Natural killer cell (primary cell): ENCODE results near the gene FUCA2. TPM values are rescaled to one million over a fixed set of nuclear protein-coding genes. Genes with fewer than 3 reads are reported as not detected.

Experiments used
- ATAC-seq, 3 donors: fragments of 150-1000 bp in 2 of 3; fragments of 200-7000 bp in 1 of 3; cut with Tn5 transposase; 1 replicate in 1 of 3; 2 replicates in 2 of 3; pipeline ENCODE4 v1.10.0; 2021; ENCODE audit warnings: mild to moderate bottlenecking in 2 of 3, moderate library complexity in 2 of 3
- DNase-seq, 2 donors: peaks; one replicate each; pipeline versions ENCODE4 v3.0.0 to v3.0.0-alpha.2; 2013 to 2021; ENCODE audit warnings: mixed read lengths in 1 of 2
- H3K27ac ChIP-seq: one replicate; pipeline ENCODE4 v1.5.1; 2013; ENCODE audit warnings: mild to moderate bottlenecking, low read length
- H3K27me3 ChIP-seq: one replicate; pipeline ENCODE4 v1.6.1; 2013; ENCODE audit warnings: low read length; ENCODE audit not compliant: control insufficient read depth, insufficient read depth
- H3K36me3 ChIP-seq: one replicate; pipeline ENCODE4 v1.6.1; 2013; ENCODE audit warnings: low read length; ENCODE audit not compliant: control insufficient read depth, insufficient read depth
- H3K4me1 ChIP-seq: one replicate; pipeline ENCODE4 v1.6.1; 2013; ENCODE audit warnings: low read length; ENCODE audit not compliant: control insufficient read depth, insufficient read depth
- H3K4me3 ChIP-seq: one replicate; pipeline ENCODE4 v1.5.1; 2013; ENCODE audit warnings: low read length
- H3K9me3 ChIP-seq: one replicate; pipeline ENCODE4 v1.6.1; 2013; ENCODE audit warnings: low read length; ENCODE audit not compliant: control insufficient read depth, insufficient read depth
- H3K27ac Mint-ChIP-seq, 2 donors: one replicate each; pipeline ENCODE4 v1.8.0; 2022; ENCODE audit warnings: mild to moderate bottlenecking in 2 of 2, mixed read lengths in 2 of 2, moderate library complexity in 1 of 2
- H3K27me3 Mint-ChIP-seq, 2 donors: one replicate each; pipeline ENCODE4 v1.8.0; 2022; ENCODE audit warnings: low read depth in 2 of 2, mixed read lengths in 2 of 2
- H3K36me3 Mint-ChIP-seq: one replicate; pipeline ENCODE4 v1.8.0; 2022; ENCODE audit warnings: mixed read lengths
- H3K4me1 Mint-ChIP-seq, 2 donors: one replicate each; pipeline ENCODE4 v1.8.0; 2022; ENCODE audit warnings: mixed read lengths in 2 of 2
- H3K4me3 Mint-ChIP-seq: one replicate; pipeline ENCODE4 v1.8.0; 2022; ENCODE audit warnings: mild to moderate bottlenecking, moderate library complexity, mixed read lengths
- H3K9me3 Mint-ChIP-seq, 2 donors: one replicate each; pipeline ENCODE4 v1.8.0; 2022; ENCODE audit warnings: mixed read lengths in 2 of 2
- CTCF ChIP-seq: fragments of 200-600 bp; IDR thresholded peaks from one replicate; pipeline ENCODE4 v1.8.0; 2022; ENCODE audit warnings: antibody characterized with exemption
- WGBS: methylation state at CpG from one replicate; pipeline ENCODE4 v1.1.7; 2013; ENCODE audit warnings: missing lambda C conversion rate; ENCODE audit not compliant: insufficient coverage; 5-methylcytosine and 5-hydroxymethylcytosine counted together
- intact Hi-C: fragments of 100-400 bp; cut with micrococcal nuclease; formaldehyde crosslinking; loops from one replicate; pipeline ENCODE4 v1.14.2; 2022
- total RNA-seq, 4 donors: library from RNA; stranded (reverse); fragments of 120-200 nt in 1 of 4; gene quantifications; one replicate each; pipeline versions ENCODE4 v1.2.3 to v1.2.4, GENCODE V29; 2013 to 2022

The FUCA2 gene
- total RNA-seq, 3 donors from 2014 or later (not counting 1 experiment from before 2014, with no cell fraction given): 10.5 to 15.5 (median 13.0) TPM

- H3K36me3 Mint-ChIP-seq: peaks cover 27% of the 10 kb centered on the region
- TF ChIP-seq CTCF: no peak
- Histone ChIP-seq H3K4me3 (no peak overlapping the region), H3K9me3 (no peaks in the 10 kb centered on the region), H3K36me3 (peaks cover 19% of the 10 kb centered on the region), H3K4me1 (peaks cover 3% of the 10 kb centered on the region), H3K27ac (no peak overlapping the region), H3K27me3 (no peaks in the 10 kb centered on the region)
- H3K27me3 Mint-ChIP-seq: no peaks in the 10 kb centered on the region
- DNase-seq (no peak), ATAC-seq (no peak)
- H3K4me1 Mint-ChIP-seq: peaks cover 13 to 15% of the 10 kb centered on the region in 2 donors
- 100% methylated on average over 1 of the region's 1 CpG for WGBS
- intact Hi-C loops: no loop called here
- no peaks in the 10 kb centered on the region for H3K9me3 Mint-ChIP-seq
- no peak overlapping the region for H3K4me3 Mint-ChIP-seq
- H3K27ac Mint-ChIP-seq: no peak overlapping the region
Observed at GRCh38 chr6:143496974-143497373, 14.5 kb downstream of the FUCA2 start.

DNA sequence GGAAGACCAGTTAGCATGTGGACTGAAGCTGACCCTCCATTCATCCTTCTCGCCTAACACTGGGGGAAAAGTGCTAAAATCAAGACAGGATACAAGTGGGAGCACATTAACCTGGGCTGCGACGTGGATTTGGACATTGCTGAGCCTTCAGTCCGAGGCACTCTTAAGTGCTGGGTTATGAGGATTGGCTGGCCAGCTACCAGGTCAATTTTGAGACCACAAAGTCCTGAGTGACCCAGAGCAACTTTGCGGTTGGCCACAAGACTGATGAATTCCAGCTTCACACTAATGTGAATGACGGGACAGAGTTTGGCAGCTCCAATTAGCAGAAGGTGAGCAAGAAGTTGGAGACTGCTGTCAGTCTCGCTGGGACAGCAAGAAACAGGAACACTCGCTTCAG is 20.7 kb downstream of the FUCA2 start:
- H3K27me3 Mint-ChIP-seq: no peaks in the 10 kb centered on the region
- intact Hi-C loops: no loop called here
- H3K27ac Mint-ChIP-seq: no peak overlapping the region
- Histone ChIP-seq H3K4me1 (no peaks in the 10 kb centered on the region), H3K9me3 (no peaks in the 10 kb centered on the region), H3K27ac (no peak overlapping the region), H3K36me3 (peaks cover 4% of the 10 kb centered on the region), H3K4me3 (no peak overlapping the region), H3K27me3 (no peaks in the 10 kb centered on the region)
- ATAC-seq (no peak), DNase-seq (no peak)
- H3K4me3 Mint-ChIP-seq: no peak overlapping the region
- peaks cover 13% of the 10 kb centered on the region for H3K36me3 Mint-ChIP-seq
- no peaks in the 10 kb centered on the region for H3K4me1 Mint-ChIP-seq
- TF ChIP-seq CTCF: no peak
- WGBS: 98% methylated on average over 8 of the region's 8 CpGs
- no peaks in the 10 kb centered on the region for H3K9me3 Mint-ChIP-seq

GRCh38 chr6:143490244-143490643 is 21.3 kb downstream of the FUCA2 start:
- Mint-ChIP-seq H3K4me1 (no peaks in the 10 kb centered on the region), H3K4me3 (no peak overlapping the region), H3K27ac (no peak overlapping the region), H3K9me3 (no peaks in the 10 kb centered on the region), H3K36me3 (peaks cover 13% of the 10 kb centered on the region), H3K27me3 (no peaks in the 10 kb centered on the region)
- no peak for TF ChIP-seq CTCF
- Histone ChIP-seq H3K27ac (no peak overlapping the region), H3K9me3 (no peaks in the 10 kb centered on the region), H3K27me3 (no peaks in the 10 kb centered on the region), H3K4me3 (no peak overlapping the region), H3K4me1 (no peaks in the 10 kb centered on the region), H3K36me3 (peaks cover 5% of the 10 kb centered on the region)
- no CpG with 5 or more reads among the region's 1 CpG for WGBS
- no peak for DNase-seq
- no peak for ATAC-seq
- intact Hi-C loops: no loop called here

GRCh38 chr6:143486752-143487151 is 24.8 kb downstream of the FUCA2 start:
- H3K27ac Mint-ChIP-seq: no peak overlapping the region
- H3K4me3 ChIP-seq: no peak overlapping the region
- 88% methylated on average over 1 of the region's 3 CpGs for whole genome bisulfite sequencing
- H3K4me1 ChIP-seq: no peaks in the 10 kb centered on the region
- peaks cover 5% of the 10 kb centered on the region for H3K36me3 ChIP-seq
- DNase-seq (no peak), ATAC-seq (no peak)
- no peaks in the 10 kb centered on the region for H3K27me3 ChIP-seq
- no peak for TF ChIP-seq CTCF
- intact Hi-C loops: no loop called here
- no peak overlapping the region for H3K4me3 Mint-ChIP-seq
- no peak overlapping the region for H3K27ac ChIP-seq
- no peaks in the 10 kb centered on the region for H3K9me3 ChIP-seq
- H3K27me3 Mint-ChIP-seq: no peaks in the 10 kb centered on the region
- no peaks in the 10 kb centered on the region for H3K9me3 Mint-ChIP-seq
- H3K4me1 Mint-ChIP-seq: no peaks in the 10 kb centered on the region
- H3K36me3 Mint-ChIP-seq: no peaks in the 10 kb centered on the region
